ACC112 (cell line): ENCODE results near the gene DYNC1I2.

ENCODE experiments used
- H2AFZ ChIP-seq: fragments of 200-600 bp; sonication (generic); one replicate; pipeline ENCODE4 v1.6.0; 2017; ENCODE audit warnings: antibody characterized with exemption, low read length; ENCODE audit not compliant: unreplicated experiment
- H3K27ac ChIP-seq: fragments of 200-600 bp; sonication (generic); 2 replicates; pipeline ENCODE4 v1.5.1; 2014; ENCODE audit warnings: low read depth, mild to moderate bottlenecking, antibody characterized with exemption, low read length, moderate library complexity
- H3K27me3 ChIP-seq: fragments of 200-600 bp; sonication (generic); 2 replicates; pipeline ENCODE4 v1.6.1; 2014; ENCODE audit warnings: mild to moderate bottlenecking, antibody characterized with exemption, low read length, moderate library complexity, mixed read lengths; ENCODE audit not compliant: insufficient read depth
- H3K36me3 ChIP-seq: fragments of 200-600 bp; sonication (generic); 2 replicates; pipeline ENCODE4 v1.6.1; 2016; ENCODE audit warnings: mild to moderate bottlenecking, antibody characterized with exemption, low read length, moderate library complexity, mixed read lengths; ENCODE audit not compliant: insufficient read depth
- H3K4me1 ChIP-seq: fragments of 200-600 bp; sonication (generic); one replicate; pipeline ENCODE4 v1.6.1; 2016; ENCODE audit warnings: low read length, mixed read lengths; ENCODE audit not compliant: insufficient read depth, unreplicated experiment, control insufficient read depth
- H3K4me3 ChIP-seq: fragments of 200-600 bp; sonication (generic); 2 replicates; pipeline ENCODE4 v1.5.1; 2014; ENCODE audit warnings: mild to moderate bottlenecking, low read depth, low read length
- H3K79me2 ChIP-seq: fragments of 200-600 bp; sonication (generic); one replicate; pipeline ENCODE4 v1.6.0; 2016; ENCODE audit warnings: low read length; ENCODE audit not compliant: control insufficient read depth, unreplicated experiment, insufficient read depth

The DYNC1I2 gene

DNA sequence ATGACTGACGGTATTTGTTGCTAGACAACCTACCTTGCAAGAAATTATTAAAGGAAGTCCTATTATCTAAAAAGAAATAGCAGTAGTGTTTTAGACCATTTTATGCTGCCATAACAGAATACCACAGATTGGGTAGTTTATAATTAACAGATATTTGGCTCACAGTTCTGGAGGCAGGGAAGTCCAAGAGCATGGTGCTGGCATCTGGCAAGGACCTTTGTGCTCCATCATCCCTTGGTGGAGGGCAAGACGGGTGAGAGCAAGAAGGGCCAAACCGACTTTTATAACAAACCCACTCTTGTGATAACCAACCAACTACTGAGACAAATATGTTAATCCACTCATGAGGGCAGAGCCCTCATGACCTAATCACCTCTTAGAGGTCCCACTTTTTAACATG, 91.2 kb downstream of the DYNC1I2 start:
- Histone ChIP-seq H3K36me3 (peaks cover 4% of the 10 kb centered on the region), H2AFZ (no peak overlapping the region), H3K4me3 (no peak overlapping the region), H3K4me1 (no peaks in the 10 kb centered on the region), H3K27me3 (no peaks in the 10 kb centered on the region), H3K27ac (no peak overlapping the region), H3K79me2 (no peaks in the 10 kb centered on the region)

DNA sequence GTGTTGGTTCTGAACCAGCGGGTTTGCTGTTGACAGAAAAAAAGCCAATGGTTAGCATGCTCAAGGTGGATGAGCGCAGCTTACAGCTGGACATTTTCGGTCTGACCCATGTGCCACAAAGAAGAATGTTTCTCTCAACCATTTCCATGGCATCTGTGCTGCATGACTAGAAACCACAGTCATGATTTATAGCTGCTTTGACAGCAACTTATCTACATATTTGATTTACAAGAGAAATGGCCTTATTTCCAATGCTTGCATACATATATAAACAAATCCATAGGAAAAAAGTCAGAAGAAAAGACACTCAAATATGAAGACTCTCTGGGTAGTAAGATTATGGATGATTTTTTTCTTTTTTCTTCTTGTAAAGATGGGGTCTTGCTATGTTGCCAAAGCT, 98.2 kb downstream of the DYNC1I2 start:
- H3K4me1 ChIP-seq = no peaks in the 10 kb centered on the region
- H3K4me3 ChIP-seq = no peak overlapping the region
- peaks cover 14% of the 10 kb centered on the region for H3K36me3 ChIP-seq
- H3K79me2 ChIP-seq = no peaks in the 10 kb centered on the region
- no peak overlapping the region for H2AFZ ChIP-seq
- no peak overlapping the region for H3K27ac ChIP-seq
- no peaks in the 10 kb centered on the region for H3K27me3 ChIP-seq

GRCh38 chr2:171787333-171788072, 100.2 kb downstream of the DYNC1I2 start:
- Histone ChIP-seq H3K36me3 (peaks cover 13% of the 10 kb centered on the region), H3K4me1 (no peaks in the 10 kb centered on the region), H2AFZ (no peak overlapping the region), H3K27me3 (no peaks in the 10 kb centered on the region), H3K79me2 (no peaks in the 10 kb centered on the region), H3K4me3 (no peak overlapping the region), H3K27ac (no peak overlapping the region)

GRCh38 chr2:171788316-171788993, 101.2 kb downstream of the DYNC1I2 start:
- Histone ChIP-seq H3K27me3 (no peaks in the 10 kb centered on the region), H3K79me2 (no peaks in the 10 kb centered on the region), H3K4me1 (no peaks in the 10 kb centered on the region), H3K36me3 (peaks cover 13% of the 10 kb centered on the region), H3K27ac (no peak overlapping the region), H2AFZ (no peak overlapping the region), H3K4me3 (no peak overlapping the region)

DNA sequence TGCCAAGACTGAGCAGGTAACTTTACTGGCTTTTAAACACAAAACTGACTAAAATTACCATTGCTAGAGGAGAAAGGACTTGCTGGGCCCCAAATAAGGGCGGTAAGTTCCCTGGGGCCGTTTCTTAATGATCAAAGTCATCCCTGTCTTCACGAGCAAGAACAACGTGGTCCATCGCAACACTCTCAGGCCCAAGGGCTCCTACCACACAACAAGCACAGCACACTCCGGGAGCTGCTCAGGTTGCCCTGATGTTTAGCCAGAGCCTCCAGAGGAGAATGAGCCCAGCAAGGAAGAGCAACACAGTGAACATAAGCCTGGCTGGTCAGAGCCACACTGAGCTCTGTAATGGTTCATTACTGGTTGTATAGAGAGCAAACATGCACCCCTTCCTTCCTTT, 102.7 kb downstream of the DYNC1I2 start:
- peaks cover 13% of the 10 kb centered on the region for H3K36me3 ChIP-seq
- no peaks in the 10 kb centered on the region for H3K79me2 ChIP-seq
- H3K27ac ChIP-seq = no peak overlapping the region
- H3K4me1 ChIP-seq = no peaks in the 10 kb centered on the region
- H3K4me3 ChIP-seq = no peak overlapping the region
- no peaks in the 10 kb centered on the region for H3K27me3 ChIP-seq
- no peak overlapping the region for H2AFZ ChIP-seq

- H2AFZ ChIP-seq = no peak overlapping the region
- no peaks in the 10 kb centered on the region for H3K79me2 ChIP-seq
- H3K4me1 ChIP-seq = no peaks in the 10 kb centered on the region
- H3K27ac ChIP-seq = no peak overlapping the region
- H3K27me3 ChIP-seq = no peaks in the 10 kb centered on the region
- H3K36me3 ChIP-seq = peaks cover 9% of the 10 kb centered on the region; the same call in 1 of the 2 replicates
- H3K4me3 ChIP-seq = no peak overlapping the region
Measured at GRCh38 chr2:171791361-171791760, 104.1 kb downstream of the DYNC1I2 start.

GRCh38 chr2:171792157-171792556, 104.9 kb downstream of the DYNC1I2 start:
- no peaks in the 10 kb centered on the region for H3K4me1 ChIP-seq
- no peaks in the 10 kb centered on the region for H3K27me3 ChIP-seq
- no peaks in the 10 kb centered on the region for H3K79me2 ChIP-seq
- peaks cover 8% of the 10 kb centered on the region; the same call in 1 of the 2 replicates for H3K36me3 ChIP-seq
- H2AFZ ChIP-seq = no peak overlapping the region
- H3K27ac ChIP-seq = no peak overlapping the region
- H3K4me3 ChIP-seq = no peak overlapping the region

GRCh38 chr2:171792886-171793580, 105.8 kb downstream of the DYNC1I2 start:
- no peaks in the 10 kb centered on the region for H3K27me3 ChIP-seq
- no peak overlapping the region for H2AFZ ChIP-seq
- H3K4me1 ChIP-seq = peaks cover 5% of the 10 kb centered on the region

DNA sequence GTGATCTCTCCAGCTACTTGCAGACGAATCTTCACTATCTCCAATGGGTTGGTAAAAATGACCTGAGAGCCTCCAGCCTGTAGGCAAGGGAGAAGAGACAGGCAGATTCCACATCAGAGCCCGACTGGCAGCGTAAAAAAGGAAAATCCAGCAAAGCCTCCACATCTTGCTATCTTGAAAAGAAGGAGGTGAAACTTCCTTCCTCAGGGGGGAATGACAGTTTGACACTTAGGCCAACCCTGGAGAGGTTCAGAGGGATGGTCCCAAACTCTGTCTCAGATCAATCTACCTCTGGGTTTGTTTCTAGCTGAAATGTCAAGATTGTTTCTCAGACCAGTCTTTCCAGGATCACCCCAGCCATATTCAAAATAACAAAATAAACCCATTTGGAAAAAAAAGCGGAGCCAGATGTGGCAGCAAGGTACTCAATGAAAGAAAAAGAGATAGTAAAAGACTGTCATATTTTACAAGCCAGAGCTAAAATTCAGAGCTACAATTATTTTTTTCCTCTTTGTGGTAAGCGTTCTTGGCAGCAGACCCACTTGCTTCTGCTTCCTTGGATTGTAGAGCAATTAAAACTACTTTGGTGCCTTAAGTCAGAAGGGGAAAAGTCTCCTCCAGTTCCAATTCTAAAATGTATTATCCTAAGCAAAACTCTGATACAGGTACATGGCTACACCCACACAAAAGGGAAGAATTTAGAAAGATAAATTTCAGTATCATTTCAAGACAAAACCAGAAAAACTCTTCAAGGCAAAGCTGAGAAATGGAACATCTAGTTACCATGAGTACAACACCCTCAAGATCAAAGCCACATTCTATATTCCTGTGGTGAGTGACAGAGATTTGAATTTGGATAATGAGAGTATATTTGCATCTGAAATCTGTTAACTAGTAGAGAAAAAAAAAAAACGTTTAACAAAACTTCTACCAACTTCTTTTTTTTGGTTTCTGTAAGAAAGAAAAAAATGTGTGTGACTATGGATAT, 106.7 kb downstream of the DYNC1I2 start:
- Histone ChIP-seq H3K27ac (no peak overlapping the region), H3K4me3 (no peak overlapping the region), H3K4me1 (peaks cover 14% of the 10 kb centered on the region), H2AFZ (no peak overlapping the region), H3K36me3 (0 out of 2 replicates have a peak, but pooled peaks cover 3% of the 10 kb centered on the region), H3K79me2 (no peaks in the 10 kb centered on the region), H3K27me3 (no peaks in the 10 kb centered on the region)

More at GRCh38 chr2:171792886-171793580, 105.8 kb downstream of the DYNC1I2 start:
- H3K27ac ChIP-seq = no peak overlapping the region
- no peaks in the 10 kb centered on the region for H3K79me2 ChIP-seq
- no peak overlapping the region for H3K4me3 ChIP-seq
- 0 out of 2 replicates have a peak, but pooled peaks cover 3% of the 10 kb centered on the region for H3K36me3 ChIP-seq

- no peak overlapping the region for H3K27ac ChIP-seq
- peaks cover 16% of the 10 kb centered on the region for H3K4me1 ChIP-seq
- H3K79me2 ChIP-seq = no peaks in the 10 kb centered on the region
Measured at GRCh38 chr2:171794918-171795317, 107.6 kb downstream of the DYNC1I2 start.

More at GRCh38 chr2:171794918-171795317, 107.6 kb downstream of the DYNC1I2 start:
- Histone ChIP-seq H3K27me3 (no peaks in the 10 kb centered on the region), H3K36me3 (0 out of 2 replicates have a peak, but pooled peaks cover 3% of the 10 kb centered on the region), H2AFZ (no peak overlapping the region), H3K4me3 (no peak overlapping the region)
